HepG2 (cell line): Measurements from ENCODE around the gene MAP2K7. TPM values are rescaled to one million over a fixed set of nuclear protein-coding genes. Genes with fewer than 3 reads are reported as not detected.

Experiments used
- ATAC-seq: fragments of 200-7000 bp; cut with Tn5 transposase; 3 replicates; pipeline ENCODE4 v1.9.1; 2020; ENCODE audit warnings: mild to moderate bottlenecking, moderate library complexity
- BruUV-seq: library from RNA; stranded (reverse); fragments of 400-500 nt; replicated peaks from 2 replicates; lab custom pipeline; 2021; lab: Mats Ljungman, UMichigan
- CTCF ChIA-PET: fragments of 300-600 bp; formaldehyde crosslinking; extraction: SDS; loops from one replicate; lab custom pipeline; 2021; ENCODE audit warnings: low total read pairs, inconsistent platforms, low intra/inter-chr PET ratio; lab: Yijun Ruan, JAX
- POLR2A ChIA-PET: fragments of 350-600 bp; sonication (Branson Sonifier 250); formaldehyde crosslinking; loops from one replicate; lab custom pipeline; 2020; ENCODE audit warnings: antibody characterized with exemption, inconsistent platforms; lab: Yijun Ruan, JAX
- DNase-seq: peaks from one replicate; pipeline ENCODE4 v3.0.0-alpha.2; 2015; ENCODE audit warnings: low spot score
- FAIRE-seq: peaks from 3 replicates; lab custom pipeline; 2011; peaks lifted over from hg19 to GRCh38; lab: Jason Lieb, UNC
- H2AFZ ChIP-seq: one replicate; pipeline ENCODE4 v1.6.1; 2011; ENCODE audit warnings: low read length, inconsistent platforms
- H3K27ac ChIP-seq: fragments of 300-600 bp; 3 replicates; pipeline ENCODE4 v1.8.0; 2011; ENCODE audit warnings: mixed run types, mild to moderate bottlenecking, mixed read lengths, low read length, inconsistent platforms; ENCODE audit not compliant: insufficient read depth; ENCODE audit errors: extremely low read length
- H3K27me3 ChIP-seq, 2 experiments: fragments of 200-600 bp in 1 of 2; 2 replicates in 1 of 2; 3 replicates in 1 of 2; pipeline versions ENCODE4 v1.6.0 to v1.8.0; 2011; ENCODE audit warnings: low read length in 2 of 2, mild to moderate bottlenecking in 2 of 2, moderate library complexity in 2 of 2, inconsistent platforms in 1 of 2; ENCODE audit not compliant: insufficient read depth in 2 of 2, control insufficient read depth in 1 of 2
- H3K36me3 ChIP-seq, 2 experiments: fragments of 200-600 bp in 1 of 2; replicated peaks in 1 of 2; 2 replicates in 1 of 2; 3 replicates in 1 of 2; pipeline versions ENCODE4 v1.5.1 to v1.8.0; 2011; ENCODE audit warnings: low read length in 2 of 2, inconsistent platforms in 1 of 2; ENCODE audit not compliant: insufficient read depth in 2 of 2, control insufficient read depth in 1 of 2
- H3K4me1 ChIP-seq: 2 replicates; pipeline ENCODE4 v1.5.1; 2012; ENCODE audit warnings: low read length, inconsistent platforms; ENCODE audit not compliant: insufficient read depth
- H3K4me2 ChIP-seq: 2 replicates; pipeline ENCODE4 v1.6.0; 2011; ENCODE audit warnings: low read depth, low read length, inconsistent platforms
- H3K4me3 ChIP-seq, 3 experiments: fragments of 200-600 bp in 1 of 3; sonication (generic), shearing (Covaris generic) in 1 of 3; replicated peaks in 1 of 3; 2 replicates each; pipeline ENCODE4 v1.5.1; 2011 to 2016; ENCODE audit warnings: low read length in 3 of 3, inconsistent platforms in 2 of 3, low read depth in 2 of 3, mild to moderate bottlenecking in 2 of 3, control low read depth in 1 of 3, mixed read lengths in 1 of 3; ENCODE audit not compliant: insufficient read depth in 1 of 3
- H3K79me2 ChIP-seq: one replicate; pipeline ENCODE4 v1.6.1; 2011; ENCODE audit warnings: low read length, inconsistent platforms; ENCODE audit not compliant: insufficient read depth
- H3K9ac ChIP-seq: 2 replicates; pipeline ENCODE4 v1.6.0; 2011; ENCODE audit warnings: mild to moderate bottlenecking, low read depth, low read length, inconsistent platforms; ENCODE audit not compliant: insufficient read depth
- H3K9me3 ChIP-seq: 2 replicates; pipeline ENCODE4 v1.5.1; 2012; ENCODE audit warnings: mild to moderate bottlenecking, low read length
- H4K20me1 ChIP-seq: 2 replicates; pipeline ENCODE4 v1.6.0; 2011; ENCODE audit warnings: inconsistent platforms, mild to moderate bottlenecking, low read length, moderate library complexity; ENCODE audit not compliant: insufficient read depth
- ATF6 ChIP-seq: sonication (generic); formaldehyde crosslinking; conservative IDR thresholded peaks from 2 replicates; pipeline ENCODE4 v1.4.0; 2020; ENCODE audit warnings: missing genetic modification reagents
- GFI1 ChIP-seq: sonication (generic); formaldehyde crosslinking; IDR thresholded peaks from 2 replicates; pipeline ENCODE4 v1.5.0; 2020; ENCODE audit warnings: missing genetic modification reagents, mild to moderate bottlenecking, borderline replicate concordance
- HDAC1 ChIP-seq: sonication (generic); formaldehyde crosslinking; IDR thresholded peaks from 2 replicates; pipeline ENCODE4 v1.5.1; 2020; ENCODE audit warnings: mild to moderate bottlenecking, missing genetic modification reagents
- KDM2A ChIP-seq: sonication (generic); formaldehyde crosslinking; IDR thresholded peaks from 2 replicates; pipeline ENCODE4 v1.4.0; 2020; ENCODE audit warnings: low read depth, missing genetic modification reagents, borderline replicate concordance
- KLF16 ChIP-seq, 2 experiments: sonication (generic) in 1 of 2; formaldehyde crosslinking in 1 of 2; IDR thresholded peaks; 2 replicates each; pipeline versions ENCODE4 v1.6.1 to v1.8.0; 2016 to 2023; ENCODE audit warnings: missing genetic modification reagents in 2 of 2, missing compliant biosample characterization in 1 of 2
- MED1 ChIP-seq: sonication (generic); formaldehyde crosslinking; IDR thresholded peaks from 2 replicates; pipeline ENCODE4 v1.4.0; 2020; ENCODE audit warnings: missing genetic modification reagents
- PLSCR1 ChIP-seq: sonication (generic); formaldehyde crosslinking; IDR thresholded peaks from 2 replicates; pipeline ENCODE4 v1.5.0; 2020; ENCODE audit warnings: missing genetic modification reagents, mild to moderate bottlenecking, borderline replicate concordance
- SSRP1 ChIP-seq: IDR thresholded peaks from 2 replicates; pipeline ENCODE4 v1.6.1; 2016; ENCODE audit warnings: control low read depth
- ZBTB14 ChIP-seq: sonication (generic); formaldehyde crosslinking; IDR thresholded peaks from 2 replicates; pipeline ENCODE4 v1.4.0; 2020; ENCODE audit warnings: missing genetic modification reagents
- ZNF121 ChIP-seq: sonication (generic); formaldehyde crosslinking; IDR thresholded peaks from 2 replicates; pipeline ENCODE4 v1.5.0; 2020; ENCODE audit warnings: mild to moderate bottlenecking, missing genetic modification reagents
- WGBS: methylation state at CpG from one replicate; pipeline ENCODE4 v1.1.6; 2017; ENCODE audit warnings: low lambda C conversion rate; 5-methylcytosine and 5-hydroxymethylcytosine counted together
- in situ Hi-C: cut with HindIII; loops from 2 replicates; pipeline ENCODE4 v1.10.0; 2017; ENCODE audit warnings: low pct_unique_long_range_greater_than_20kb; ENCODE audit not compliant: extremely low pct_ligation_motif_present
- intact Hi-C: fragments of 100-400 bp; cut with micrococcal nuclease; formaldehyde crosslinking; loops from one replicate; pipeline ENCODE4 v1.10.0; 2022; ENCODE audit not compliant: unreplicated experiment
- polyA plus RNA-seq, 8 experiments: library from polyadenylated mRNA; depleted of rRNA in 3 of 8; stranded (reverse) in 7 of 8; unstranded in 1 of 8; fragments of >200 nt; fragmentation: Illumina TruSeq in 4 of 8; extraction: Trizol in 4 of 8; gene quantifications; 2 replicates each; pipeline versions ENCODE4 v1.2.1 to v1.2.3, GENCODE V29; 2011 to 2016; ENCODE audit warnings: low read depth in 4 of 8, missing spikeins in 1 of 8, mixed read lengths in 1 of 8; ENCODE audit not compliant: insufficient read depth in 1 of 8
- total RNA-seq, 5 experiments: library from RNA; depleted of rRNA; stranded (reverse); fragments of >200 nt; fragmentation: Illumina TruSeq; extraction: Trizol; gene quantifications; 2 replicates each; pipeline ENCODE4 v1.2.3, GENCODE V29; 2016; ENCODE audit warnings: low read depth in 1 of 5

The MAP2K7 gene
- total and polyA plus RNA-seq, 2 of the 13 experiments (the other 11 are each of a cell fraction or from before 2014, with no cell fraction given), result 9.0 to 10.8 TPM

GRCh38 chr19:7921967-7922835 lies 18.5 kb downstream of the MAP2K7 start:
- Histone ChIP-seq H3K27ac (no peak overlapping the region), H3K36me3 (peaks cover 5 to 10% of the 10 kb centered on the region in 2 experiments; a peak in 2 of 5 replicates), H3K9me3 (no peaks in the 10 kb centered on the region), H3K79me2 (no peaks in the 10 kb centered on the region), H3K27me3 (no peaks in the 10 kb centered on the region; a peak in 1 of 5 replicates), H3K4me2 (no peak overlapping the region), H3K9ac (no peak overlapping the region), H4K20me1 (peaks cover 5% of the 10 kb centered on the region; the same call in 1 of the 2 replicates), H3K4me3 (no peak overlapping the region), H2AFZ (no peak overlapping the region), H3K4me1 (peaks cover 25% of the 10 kb centered on the region)
- intact Hi-C loops, result no loop called here
- TF ChIP-seq ZBTB14 (CRISPR knock-in tag), result no peak
- TF ChIP-seq GFI1 (CRISPR knock-in tag), result no peak
- TF ChIP-seq HDAC1 (CRISPR knock-in tag), result no peak
- TF ChIP-seq ZNF121, result no peak
- TF ChIP-seq PLSCR1 (CRISPR knock-in tag), result no peak
- no peak for TF ChIP-seq MED1 (CRISPR knock-in tag)
- TF ChIP-seq KDM2A (CRISPR knock-in tag), result no peak
- no peak for TF ChIP-seq SSRP1 (CRISPR knock-in tag)
- no peak for TF ChIP-seq ATF6 (CRISPR knock-in tag)
- no peak for TF ChIP-seq KLF16 (CRISPR knock-in tag; IDR thresholded peaks at IDR 0.05)
- in situ Hi-C loops, result loop anchor here (5.0 kb wide), 1 partner anchor 70 kb away; no protein-coding TSS in a partner anchor
- TSS peak; percentile 42 for BruUV-seq
- ChIA-PET CTCF (no interaction called here), POLR2A (interaction anchor here (1.4 to 5.4 kb wide), 3 partner anchors 21 to 53 kb away, joined by 7 to 85 read pairs (median 67); partner anchors contain the start of gene TIMM44)
- DNase-seq (no peak), ATAC-seq (no peak), FAIRE-seq (no peak)
- WGBS, result 94% methylated on average over 13 of the region's 31 CpGs
